Common myeloid progenitor, CD34-positive (primary cell): ENCODE measurements around the gene KRTAP9-4.

Experiments used
- CTCF ChIA-PET: fragments of 350-600 bp; sonication (Branson Sonifier 250); formaldehyde crosslinking; loops from one replicate; lab custom pipeline; 2021; ENCODE audit warnings: antibody characterized with exemption; lab: Charles Lee
- POLR2A ChIA-PET: fragments of 350-600 bp; sonication (Branson Sonifier 250); formaldehyde crosslinking; loops from one replicate; lab custom pipeline; 2021; ENCODE audit warnings: antibody characterized with exemption; lab: Charles Lee
- DNase-seq, 3 donors: peaks; one replicate each; pipeline versions ENCODE4 v3.0.0 to v3.0.0-alpha.2; 2013
- H3K27ac ChIP-seq, 2 experiments: 1 replicate in 1 of 2; 2 replicates in 1 of 2; pipeline ENCODE4 v1.7.0; 2013; ENCODE audit warnings: inconsistent platforms in 2 of 2, low read length in 2 of 2, mild to moderate bottlenecking in 2 of 2, low read depth in 1 of 2, moderate library complexity in 1 of 2; ENCODE audit not compliant: severe bottlenecking in 2 of 2, insufficient read depth in 1 of 2, poor library complexity in 1 of 2
- H3K27me3 ChIP-seq, 5 experiments: replicated peaks in 2 of 5; 1 replicate in 3 of 5; 2 replicates in 2 of 5; pipeline versions ENCODE4 v1.6.1 to v1.7.0; 2013; ENCODE audit warnings: low read length in 4 of 5, mild to moderate bottlenecking in 2 of 5, moderate library complexity in 2 of 5, inconsistent platforms in 1 of 5; ENCODE audit not compliant: insufficient read depth in 5 of 5, control insufficient read depth in 4 of 5
- H3K36me3 ChIP-seq, 4 experiments: 1 replicate in 2 of 4; 2 replicates in 2 of 4; pipeline versions ENCODE4 v1.6.1 to v1.7.0; 2013; ENCODE audit warnings: low read length in 3 of 4, control low read depth in 1 of 4, mild to moderate bottlenecking in 1 of 4; ENCODE audit not compliant: control insufficient read depth in 4 of 4, insufficient read depth in 4 of 4
- H3K4me1 ChIP-seq, 4 experiments: 1 replicate in 3 of 4; 2 replicates in 1 of 4; pipeline versions ENCODE4 v1.6.1 to v1.7.1; 2013; ENCODE audit warnings: low read length in 3 of 4, mild to moderate bottlenecking in 3 of 4, control low read depth in 1 of 4, inconsistent platforms in 1 of 4, moderate library complexity in 1 of 4; ENCODE audit not compliant: control insufficient read depth in 4 of 4, insufficient read depth in 4 of 4; ENCODE audit errors: control extremely low read depth in 1 of 4
- H3K4me3 ChIP-seq, 7 experiments: 1 replicate in 4 of 7; 2 replicates in 3 of 7; pipeline versions ENCODE4 v1.5.1 to v1.7.0; 2013; ENCODE audit warnings: mild to moderate bottlenecking in 7 of 7, low read length in 6 of 7, moderate library complexity in 6 of 7, inconsistent platforms in 2 of 7, low read depth in 2 of 7, control low read depth in 1 of 7; ENCODE audit not compliant: insufficient read depth in 4 of 7, control insufficient read depth in 1 of 7; ENCODE audit errors: extremely low read depth in 1 of 7
- H3K9me3 ChIP-seq, 5 experiments: 1 replicate in 4 of 5; 2 replicates in 1 of 5; pipeline versions ENCODE4 v1.6.1 to v1.7.1; 2013; ENCODE audit warnings: low read length in 4 of 5, mild to moderate bottlenecking in 2 of 5, inconsistent platforms in 1 of 5, low read depth in 1 of 5, moderate library complexity in 1 of 5; ENCODE audit not compliant: control insufficient read depth in 4 of 5, insufficient read depth in 2 of 5; ENCODE audit errors: control extremely low read depth in 1 of 5
- WGBS: methylation state at CpG from one replicate; pipeline ENCODE4 v1.1.5; 2013; ENCODE audit not compliant: insufficient coverage; 5-methylcytosine and 5-hydroxymethylcytosine counted together

Gene KRTAP9-4

GRCh38 chr17:41287050-41287449 is 37.6 kb downstream of the KRTAP9-4 start:
- peaks cover 0 to 32% (median 8%) of the 10 kb centered on the region in 4 experiments for H3K4me1 ChIP-seq
- DNase-seq: peak in 2 of 3 donors; percentile 20 to 45
- WGBS: 0% methylated on average over 1 of the region's 3 CpGs
- no peaks in the 10 kb centered on the region for H3K36me3 ChIP-seq
- no peaks in the 10 kb centered on the region for H3K9me3 ChIP-seq
- CTCF ChIA-PET: no interaction called here
- no peak overlapping the region for H3K4me3 ChIP-seq
- no peaks in the 10 kb centered on the region for H3K27me3 ChIP-seq
- POLR2A ChIA-PET: no interaction called here
- H3K27ac ChIP-seq: no peak overlapping the region

- Histone ChIP-seq H3K36me3 (no peaks in the 10 kb centered on the region), H3K4me1 (no peaks in the 10 kb centered on the region), H3K4me3 (no peak overlapping the region), H3K9me3 (no peaks in the 10 kb centered on the region), H3K27ac (no peak overlapping the region), H3K27me3 (no peaks in the 10 kb centered on the region)
- ChIA-PET CTCF (no interaction called here), POLR2A (no interaction called here)
- no peak for DNase-seq
- WGBS: 77% methylated on average over 1 of the region's 1 CpG
Observed at GRCh38 chr17:41294016-41294415, 44.5 kb downstream of the KRTAP9-4 start.

GRCh38 chr17:41296846-41297245 is 47.4 kb downstream of the KRTAP9-4 start:
- no peaks in the 10 kb centered on the region for H3K27me3 ChIP-seq
- H3K27ac ChIP-seq: no peak overlapping the region
- H3K4me1 ChIP-seq: peaks cover 0 to 7% (median 2%) of the 10 kb centered on the region in 4 experiments
- H3K9me3 ChIP-seq: no peaks in the 10 kb centered on the region
- no peak overlapping the region for H3K4me3 ChIP-seq
- no peaks in the 10 kb centered on the region for H3K36me3 ChIP-seq
- ChIA-PET CTCF (no interaction called here), POLR2A (no interaction called here)
- WGBS: 100% methylated on average over 1 of the region's 1 CpG
- no peak for DNase-seq

GRCh38 chr17:41298458-41299135 is 49.1 kb downstream of the KRTAP9-4 start:
- Histone ChIP-seq H3K9me3 (no peaks in the 10 kb centered on the region), H3K27me3 (no peaks in the 10 kb centered on the region), H3K36me3 (no peaks in the 10 kb centered on the region), H3K4me1 (peaks cover 0 to 19% (median 3%) of the 10 kb centered on the region in 4 experiments), H3K4me3 (no peak overlapping the region), H3K27ac (no peak overlapping the region)
- DNase-seq: no peak
- WGBS: 93% methylated on average over 16 of the region's 20 CpGs
- CTCF ChIA-PET: interaction anchor here (0.7 kb wide), 1 partner anchor 10 kb away, joined by 3 read pairs; no protein-coding TSS in a partner anchor
- POLR2A ChIA-PET: no interaction called here
